ENCODE data around the gene TOX2.
"Not testable (repeated sequence)": the region's sequence is repeated elsewhere in the genome, so short reads cannot be mapped to it uniquely, and the experiment has no call there.

Gene TOX2

GRCh38 chr20:44038681-44039123, 124.0 kb downstream of the TOX2 start:
- DNase-seq, result no peak

- DNase-seq, result no peak
Observed at GRCh38 chr20:44039147-44039546, 124.5 kb downstream of the TOX2 start.

- DNase-seq, result no peak
Observed at GRCh38 chr20:44039741-44040140, 125.1 kb downstream of the TOX2 start.

- no peak for DNase-seq
Observed at GRCh38 chr20:44040202-44040915, 125.7 kb downstream of the TOX2 start.

GRCh38 chr20:44041001-44041400, 126.3 kb downstream of the TOX2 start:
- DNase-seq, result no peak

- DNase-seq, result not testable (repeated sequence)
Observed at GRCh38 chr20:44044712-44045111, 130.1 kb downstream of the TOX2 start.

GRCh38 chr20:44050327-44050726, 135.7 kb downstream of the TOX2 start:
- DNase-seq, result no peak

GRCh38 chr20:44050925-44051660, 136.4 kb downstream of the TOX2 start:
- DNase-seq, result no peak

GRCh38 chr20:44051661-44052000, 137.0 kb downstream of the TOX2 start:
- DNase-seq, result no peak

- DNase-seq, result no peak
Observed at GRCh38 chr20:44052166-44052565, 137.5 kb downstream of the TOX2 start.

- no peak for DNase-seq
Observed at GRCh38 chr20:44053046-44053445, 138.4 kb downstream of the TOX2 start.

- no peak for DNase-seq
Observed at GRCh38 chr20:44054118-44054517, 139.5 kb downstream of the TOX2 start.

GRCh38 chr20:44054849-44055248, 140.2 kb downstream of the TOX2 start:
- DNase-seq, result no peak

- peak; percentile 53 for DNase-seq
Observed at GRCh38 chr20:44056010-44056698, 141.5 kb downstream of the TOX2 start.

GRCh38 chr20:44057698-44058675, 143.3 kb downstream of the TOX2 start:
- DNase-seq, result no peak

GRCh38 chr20:44064501-44065400, 150.1 kb downstream of the TOX2 start:
- DNase-seq, result no peak

GRCh38 chr20:44065401-44066340, 151.0 kb downstream of the TOX2 start:
- no peak for DNase-seq

GRCh38 chr20:44066645-44067606, 152.3 kb downstream of the TOX2 start:
- DNase-seq, result no peak

- DNase-seq, result no peak
Observed at GRCh38 chr20:44067650-44068081, 153.0 kb downstream of the TOX2 start.
